GM12878 (cell line): ENCODE results near the gene UBA7. TPM values are rescaled to one million over a fixed set of nuclear protein-coding genes. Genes with fewer than 3 reads are reported as not detected.

Experiments
- ATAC-seq: fragments of 200-7000 bp; cut with Tn5 transposase; 3 replicates; pipeline ENCODE4 v1.9.1; 2020; ENCODE audit warnings: mild to moderate bottlenecking, moderate library complexity
- BruUV-seq: library from RNA; stranded (reverse); fragments of 400-500 nt; replicated peaks from 2 replicates; lab custom pipeline; 2021; lab: Mats Ljungman, UMichigan
- CTCF ChIA-PET: fragments of 300-600 bp; sonication (Branson Sonifier 250); formaldehyde crosslinking; extraction: SDS; loops from one replicate; lab custom pipeline; 2021; ENCODE audit warnings: inconsistent platforms; lab: Yijun Ruan, JAX
- POLR2A ChIA-PET: fragments of 350-600 bp; formaldehyde crosslinking; extraction: SDS; loops from one replicate; lab custom pipeline; 2021; ENCODE audit warnings: inconsistent platforms; lab: Charles Lee
- RAD21 ChIA-PET: fragments of 300-600 bp; sonication (Branson Sonifier 250); formaldehyde crosslinking; loops from one replicate; lab custom pipeline; 2023; ENCODE audit warnings: antibody characterized with exemption; ENCODE audit not compliant: unreplicated experiment; lab: Charles Lee
- SMC1A ChIA-PET: fragments of 300-600 bp; sonication (Branson Sonifier 250); formaldehyde crosslinking; loops from one replicate; lab custom pipeline; 2023; ENCODE audit not compliant: unreplicated experiment, uncharacterized antibody; lab: Charles Lee
- DNase-seq: peaks from one replicate; pipeline ENCODE4 v3.0.0-alpha.2; 2011; ENCODE audit warnings: low read depth, low spot score
- FAIRE-seq: peaks from 3 replicates; lab custom pipeline; 2011; peaks lifted over from hg19 to GRCh38; lab: Jason Lieb, UNC
- H2AFZ ChIP-seq: 2 replicates; pipeline ENCODE4 v1.6.0; 2011; ENCODE audit warnings: low read depth, low read length, control low read depth; ENCODE audit not compliant: control insufficient read depth
- H3K27ac ChIP-seq: 2 replicates; pipeline ENCODE4 v1.5.1; 2011; ENCODE audit warnings: control low read depth; ENCODE audit not compliant: control insufficient read depth, insufficient read depth
- H3K27me3 ChIP-seq, 2 experiments: replicated peaks in 1 of 2; 2 replicates each; pipeline versions ENCODE4 v1.6.0 to v1.6.1; 2011; ENCODE audit warnings: low read length in 1 of 2; ENCODE audit not compliant: control insufficient read depth in 2 of 2, insufficient read depth in 2 of 2
- H3K36me3 ChIP-seq, 2 experiments: 2 replicates each; pipeline ENCODE4 v1.5.1; 2011; ENCODE audit warnings: low read length in 1 of 2; ENCODE audit not compliant: control insufficient read depth in 2 of 2, insufficient read depth in 2 of 2
- H3K4me1 ChIP-seq: 2 replicates; pipeline ENCODE4 v1.6.1; 2011; ENCODE audit warnings: mild to moderate bottlenecking, low read length, moderate library complexity, mixed read lengths; ENCODE audit not compliant: control insufficient read depth, insufficient read depth
- H3K4me2 ChIP-seq: 2 replicates; pipeline ENCODE4 v1.6.0; 2011; ENCODE audit warnings: control low read depth; ENCODE audit not compliant: control insufficient read depth, insufficient read depth
- H3K4me3 ChIP-seq: fragments of 200-600 bp; sonication (generic); 2 replicates; pipeline ENCODE4 v1.5.1; 2016
- H3K79me2 ChIP-seq: 2 replicates; pipeline ENCODE4 v1.6.0; 2011; ENCODE audit warnings: low read length; ENCODE audit not compliant: control insufficient read depth, insufficient read depth
- H3K9ac ChIP-seq: 2 replicates; pipeline ENCODE4 v1.8.0; 2011; ENCODE audit warnings: low read length, control low read depth, mixed read lengths; ENCODE audit not compliant: control insufficient read depth, insufficient read depth
- H3K9me3 ChIP-seq: replicated peaks from 3 replicates; pipeline ENCODE4 v1.5.1; 2011; ENCODE audit warnings: mild to moderate bottlenecking, low read length; ENCODE audit not compliant: control insufficient read depth, insufficient read depth
- H4K20me1 ChIP-seq: 2 replicates; pipeline ENCODE4 v1.6.0; 2011; ENCODE audit not compliant: control insufficient read depth, insufficient read depth
- GATAD2B ChIP-seq: fragments of 450-650 bp; conservative IDR thresholded peaks from 2 replicates; pipeline ENCODE4 v1.6.1; 2017; ENCODE audit warnings: low read depth, mild to moderate bottlenecking, moderate library complexity
- KDM1A ChIP-seq: fragments of 200-600 bp; sonication (generic); IDR thresholded peaks from 2 replicates; pipeline ENCODE4 v1.6.1; 2016; ENCODE audit warnings: borderline replicate concordance
- PAX8 ChIP-seq: fragments of 450-650 bp; IDR thresholded peaks from 2 replicates; pipeline ENCODE4 v1.6.1; 2017; ENCODE audit warnings: mild to moderate bottlenecking, moderate library complexity
- ZNF207 ChIP-seq: fragments of 450-650 bp; IDR thresholded peaks from 2 replicates; pipeline ENCODE4 v1.6.1; 2014; ENCODE audit warnings: antibody characterized with exemption, mild to moderate bottlenecking, borderline replicate concordance
- ZNF622 ChIP-seq: fragments of 450-650 bp; IDR thresholded peaks from 2 replicates; pipeline ENCODE4 v1.6.1; 2017; ENCODE audit warnings: mild to moderate bottlenecking, inconsistent platforms
- WGBS: methylation state at CpG from one replicate; pipeline ENCODE4 v1.1.6; 2016; ENCODE audit warnings: low lambda C conversion rate; ENCODE audit not compliant: insufficient replicate concordance, insufficient coverage; ENCODE audit errors: missing lambda C conversion rate; 5-methylcytosine and 5-hydroxymethylcytosine counted together
- in situ Hi-C: fragments of 300-500 bp; cut with MboI; formaldehyde crosslinking; loops from 9 replicates; pipeline ENCODE4 v1.14.3; 2018; ENCODE audit warnings: mixed read lengths
- intact Hi-C: fragments of 100-400 bp; cut with micrococcal nuclease; formaldehyde crosslinking; loops from one replicate; pipeline ENCODE4 v1.14.2; 2022; ENCODE audit not compliant: unreplicated experiment
- polyA plus RNA-seq, 11 experiments: library from polyadenylated mRNA; depleted of rRNA in 4 of 11; unstranded in 6 of 11; stranded (reverse) in 5 of 11; fragments of >200 nt; fragmentation: Nextera tagmentation in 4 of 11; fragmentation: Illumina TruSeq in 1 of 11; extraction: Ambion mirVana in 4 of 11; extraction: Trizol in 1 of 11; gene quantifications; 1 replicate in 1 of 11; 2 replicates in 10 of 11; pipeline versions ENCODE4 v1.2.1 to v1.2.3, GENCODE V29; 2011 to 2016; ENCODE audit warnings: inconsistent platforms in 2 of 11, missing spikeins in 2 of 11, low read depth in 1 of 11
- total RNA-seq, 4 experiments: library from RNA; depleted of rRNA in 3 of 4; stranded (reverse); fragments of >200 nt in 3 of 4; fragmentation: Illumina TruSeq in 1 of 4; extraction: Trizol in 1 of 4; gene quantifications; 2 replicates each; pipeline versions ENCODE4 v1.2.1 to v1.2.3, GENCODE V29; 2013 to 2021
- TF ChIP-seq, protein P1 (sequence below): fragments of 450-650 bp; formaldehyde crosslinking; IDR thresholded peaks from 2 replicates; pipeline ENCODE4 v1.4.0; 2020; ENCODE audit warnings: mild to moderate bottlenecking, moderate library complexity

UBA7 gene
- total and polyA plus RNA-seq, 10 of the 15 experiments (the other 5 are each of a cell fraction or from before 2014, with no cell fraction given): 11.8 to 116 (median 46.7) TPM

DNA sequence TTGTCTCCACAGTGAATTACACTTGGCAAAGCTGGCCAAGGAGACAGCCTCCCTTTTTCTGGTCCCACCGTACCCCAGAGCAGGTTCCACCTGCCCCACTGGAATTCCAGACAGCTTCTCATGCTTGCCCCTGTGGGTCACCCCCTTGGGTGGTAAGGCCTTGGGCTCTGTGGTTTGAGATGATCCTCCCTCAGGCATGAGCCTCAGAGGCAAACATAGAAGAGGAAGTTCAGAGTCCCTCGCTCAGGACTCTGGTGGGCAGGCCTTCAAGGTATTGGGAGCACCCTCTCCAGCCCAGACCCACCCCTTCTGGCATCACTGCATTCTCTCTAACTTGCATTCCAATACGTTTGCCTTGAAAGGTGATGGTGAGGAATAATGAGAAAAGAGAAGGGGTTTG is 17.6 kb upstream of the UBA7 start:
- ChIA-PET CTCF (interaction anchor here (1.5 to 14.1 kb wide), 4 partner anchors 8 to 74 kb away, joined by 4 to 327 read pairs (median 6); partner anchors contain the start of genes CDHR4, INKA1 and UBA7), RAD21 (interaction anchor here (0.9 kb wide), 1 partner anchor 14 kb away, joined by 3 read pairs; no protein-coding TSS in a partner anchor), POLR2A (no interaction called here), SMC1A (no interaction called here)
- H3K9ac ChIP-seq: no peak overlapping the region
- in situ Hi-C loops: no loop called here
- DNase-seq (no peak), FAIRE-seq (no peak), ATAC-seq (no peak)
- 93% methylated on average over 3 of the region's 3 CpGs for WGBS
- no peak overlapping the region for H3K4me2 ChIP-seq
- no peaks in the 10 kb centered on the region for H3K79me2 ChIP-seq
- TF ChIP-seq GATAD2B (no peak), ZNF622 (no peak), KDM1A (no peak), ZNF207 (no peak), PAX8 (no peak)
- TF ChIP-seq, protein P1, sequence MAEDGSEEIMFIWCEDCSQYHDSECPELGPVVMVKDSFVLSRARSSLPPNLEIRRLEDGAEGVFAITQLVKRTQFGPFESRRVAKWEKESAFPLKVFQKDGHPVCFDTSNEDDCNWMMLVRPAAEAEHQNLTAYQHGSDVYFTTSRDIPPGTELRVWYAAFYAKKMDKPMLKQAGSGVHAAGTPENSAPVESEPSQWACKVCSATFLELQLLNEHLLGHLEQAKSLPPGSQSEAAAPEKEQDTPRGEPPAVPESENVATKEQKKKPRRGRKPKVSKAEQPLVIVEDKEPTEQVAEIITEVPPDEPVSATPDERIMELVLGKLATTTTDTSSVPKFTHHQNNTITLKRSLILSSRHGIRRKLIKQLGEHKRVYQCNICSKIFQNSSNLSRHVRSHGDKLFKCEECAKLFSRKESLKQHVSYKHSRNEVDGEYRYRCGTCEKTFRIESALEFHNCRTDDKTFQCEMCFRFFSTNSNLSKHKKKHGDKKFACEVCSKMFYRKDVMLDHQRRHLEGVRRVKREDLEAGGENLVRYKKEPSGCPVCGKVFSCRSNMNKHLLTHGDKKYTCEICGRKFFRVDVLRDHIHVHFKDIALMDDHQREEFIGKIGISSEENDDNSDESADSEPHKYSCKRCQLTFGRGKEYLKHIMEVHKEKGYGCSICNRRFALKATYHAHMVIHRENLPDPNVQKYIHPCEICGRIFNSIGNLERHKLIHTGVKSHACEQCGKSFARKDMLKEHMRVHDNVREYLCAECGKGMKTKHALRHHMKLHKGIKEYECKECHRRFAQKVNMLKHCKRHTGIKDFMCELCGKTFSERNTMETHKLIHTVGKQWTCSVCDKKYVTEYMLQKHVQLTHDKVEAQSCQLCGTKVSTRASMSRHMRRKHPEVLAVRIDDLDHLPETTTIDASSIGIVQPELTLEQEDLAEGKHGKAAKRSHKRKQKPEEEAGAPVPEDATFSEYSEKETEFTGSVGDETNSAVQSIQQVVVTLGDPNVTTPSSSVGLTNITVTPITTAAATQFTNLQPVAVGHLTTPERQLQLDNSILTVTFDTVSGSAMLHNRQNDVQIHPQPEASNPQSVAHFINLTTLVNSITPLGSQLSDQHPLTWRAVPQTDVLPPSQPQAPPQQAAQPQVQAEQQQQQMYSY (CRISPR knock-in tag): no peak
- H3K4me1 ChIP-seq: no peaks in the 10 kb centered on the region
- H3K36me3 ChIP-seq: peaks cover 5 to 20% of the 10 kb centered on the region in 2 experiments; a peak in 3 of 4 replicates
- intact Hi-C loops: no loop called here
- H2AFZ ChIP-seq: no peak overlapping the region
- H3K4me3 ChIP-seq: no peak overlapping the region
- no peaks in the 10 kb centered on the region for H3K27me3 ChIP-seq
- no peaks in the 10 kb centered on the region for H4K20me1 ChIP-seq
- no TSS peak for BruUV-seq
- H3K9me3 ChIP-seq: no peaks in the 10 kb centered on the region
- no peak overlapping the region for H3K27ac ChIP-seq
